ENCODE data around the gene SH3BP4.

Gene SH3BP4

GRCh38 chr2:234981197-234982095 is 29.6 kb downstream of the SH3BP4 start:
- TF ChIP-seq POLR2AphosphoS5 (IDR thresholded peaks at IDR 0.05; ENCODE audit: low read depth, low read length) (no peak), FOXP2 (optimal IDR thresholded peaks at IDR 0.05; ENCODE audit: borderline replicate concordance, extremely low read depth, extremely low read length, insufficient read depth) (no peak), TAF1 (IDR thresholded peaks at IDR 0.05; ENCODE audit: borderline replicate concordance, insufficient read depth, low read length) (no peak), REST (IDR thresholded peaks at IDR 0.05; ENCODE audit: insufficient read depth in 1 of 2, low read depth in 2 of 2, low read length in 2 of 2) (no peak; a peak in 1 of 4 replicates), SIN3A (IDR thresholded peaks at IDR 0.05; ENCODE audit: borderline replicate concordance, insufficient read depth, low read length) (no peak)

GRCh38 chr2:234982096-234982834 is 30.4 kb downstream of the SH3BP4 start:
- TF ChIP-seq TAF1 (IDR thresholded peaks at IDR 0.05; ENCODE audit: borderline replicate concordance, insufficient read depth, low read length) (no peak), FOXP2 (optimal IDR thresholded peaks at IDR 0.05; ENCODE audit: borderline replicate concordance, extremely low read depth, extremely low read length, insufficient read depth) (no peak), REST (IDR thresholded peaks at IDR 0.05; ENCODE audit: insufficient read depth in 1 of 2, low read depth in 2 of 2, low read length in 2 of 2) (no peak)

- TF ChIP-seq REST (IDR thresholded peaks at IDR 0.05; ENCODE audit: insufficient read depth in 1 of 2, low read depth in 2 of 2, low read length in 2 of 2): no peak
- no peak for TF ChIP-seq TAF1 (IDR thresholded peaks at IDR 0.05; ENCODE audit: borderline replicate concordance, insufficient read depth, low read length)
- TF ChIP-seq FOXP2 (optimal IDR thresholded peaks at IDR 0.05; ENCODE audit: borderline replicate concordance, extremely low read depth, extremely low read length, insufficient read depth): no peak
- no peak for TF ChIP-seq SIN3A (IDR thresholded peaks at IDR 0.05; ENCODE audit: borderline replicate concordance, insufficient read depth, low read length)
- no peak for TF ChIP-seq POLR2AphosphoS5 (IDR thresholded peaks at IDR 0.05; ENCODE audit: low read depth, low read length)
Measured at GRCh38 chr2:234983011-234983726, 31.4 kb downstream of the SH3BP4 start.

GRCh38 chr2:234985608-234986245 is 33.9 kb downstream of the SH3BP4 start:
- TF ChIP-seq POLR2AphosphoS5 (IDR thresholded peaks at IDR 0.05; ENCODE audit: low read depth, low read length) (no peak), SIN3A (IDR thresholded peaks at IDR 0.05; ENCODE audit: borderline replicate concordance, insufficient read depth, low read length) (no peak), TAF1 (IDR thresholded peaks at IDR 0.05; ENCODE audit: borderline replicate concordance, insufficient read depth, low read length) (no peak), FOXP2 (optimal IDR thresholded peaks at IDR 0.05; ENCODE audit: borderline replicate concordance, extremely low read depth, extremely low read length, insufficient read depth) (no peak), REST (IDR thresholded peaks at IDR 0.05; ENCODE audit: insufficient read depth in 1 of 2, low read depth in 2 of 2, low read length in 2 of 2) (no peak)
